GM19463 (cell line): ENCODE measurements around the gene FURIN.
A peak's percentile ranks its signal among the peaks of the same experiment; 100 is the strongest.
"Not testable (repeated sequence)": the region's sequence is repeated elsewhere in the genome, so short reads cannot be mapped to it uniquely, and the experiment has no call there.

Experiments
- ATAC-seq: cut with Tn5 transposase; IDR thresholded peaks from one replicate; pipeline ENCODE4 v1.9.1; 2021; ENCODE audit warnings: mild to moderate bottlenecking, moderate library complexity; ENCODE audit not compliant: unreplicated experiment

FURIN gene

DNA sequence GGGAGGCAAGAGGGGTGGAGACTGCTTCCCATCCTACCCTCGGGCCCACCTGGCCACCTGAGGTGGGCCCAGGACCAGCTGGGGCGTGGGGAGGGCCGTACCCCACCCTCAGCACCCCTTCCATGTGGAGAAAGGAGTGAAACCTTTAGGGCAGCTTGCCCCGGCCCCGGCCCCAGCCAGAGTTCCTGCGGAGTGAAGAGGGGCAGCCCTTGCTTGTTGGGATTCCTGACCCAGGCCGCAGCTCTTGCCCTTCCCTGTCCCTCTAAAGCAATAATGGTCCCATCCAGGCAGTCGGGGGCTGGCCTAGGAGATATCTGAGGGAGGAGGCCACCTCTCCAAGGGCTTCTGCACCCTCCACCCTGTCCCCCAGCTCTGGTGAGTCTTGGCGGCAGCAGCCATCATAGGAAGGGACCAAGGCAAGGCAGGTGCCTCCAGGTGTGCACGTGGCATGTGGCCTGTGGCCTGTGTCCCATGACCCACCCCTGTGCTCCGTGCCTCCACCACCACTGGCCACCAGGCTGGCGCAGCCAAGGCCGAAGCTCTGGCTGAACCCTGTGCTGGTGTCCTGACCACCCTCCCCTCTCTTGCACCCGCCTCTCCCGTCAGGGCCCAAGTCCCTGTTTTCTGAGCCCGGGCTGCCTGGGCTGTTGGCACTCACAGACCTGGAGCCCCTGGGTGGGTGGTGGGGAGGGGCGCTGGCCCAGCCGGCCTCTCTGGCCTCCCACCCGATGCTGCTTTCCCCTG lies 13.8 kb downstream of the FURIN start:
- no peak for ATAC-seq

DNA sequence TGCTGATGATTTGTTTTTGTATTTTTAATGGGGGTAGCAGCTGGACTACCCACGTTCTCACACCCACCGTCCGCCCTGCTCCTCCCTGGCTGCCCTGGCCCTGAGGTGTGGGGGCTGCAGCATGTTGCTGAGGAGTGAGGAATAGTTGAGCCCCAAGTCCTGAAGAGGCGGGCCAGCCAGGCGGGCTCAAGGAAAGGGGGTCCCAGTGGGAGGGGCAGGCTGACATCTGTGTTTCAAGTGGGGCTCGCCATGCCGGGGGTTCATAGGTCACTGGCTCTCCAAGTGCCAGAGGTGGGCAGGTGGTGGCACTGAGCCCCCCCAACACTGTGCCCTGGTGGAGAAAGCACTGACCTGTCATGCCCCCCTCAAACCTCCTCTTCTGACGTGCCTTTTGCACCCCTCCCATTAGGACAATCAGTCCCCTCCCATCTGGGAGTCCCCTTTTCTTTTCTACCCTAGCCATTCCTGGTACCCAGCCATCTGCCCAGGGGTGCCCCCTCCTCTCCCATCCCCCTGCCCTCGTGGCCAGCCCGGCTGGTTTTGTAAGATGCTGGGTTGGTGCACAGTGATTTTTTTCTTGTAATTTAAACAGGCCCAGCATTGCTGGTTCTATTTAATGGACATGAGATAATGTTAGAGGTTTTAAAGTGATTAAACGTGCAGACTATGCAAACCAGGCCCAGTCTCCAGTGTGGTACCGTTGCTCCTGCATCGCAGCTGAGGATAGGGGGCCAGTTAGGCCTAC lies 14.6 kb downstream of the FURIN start:
- ATAC-seq: no peak

DNA sequence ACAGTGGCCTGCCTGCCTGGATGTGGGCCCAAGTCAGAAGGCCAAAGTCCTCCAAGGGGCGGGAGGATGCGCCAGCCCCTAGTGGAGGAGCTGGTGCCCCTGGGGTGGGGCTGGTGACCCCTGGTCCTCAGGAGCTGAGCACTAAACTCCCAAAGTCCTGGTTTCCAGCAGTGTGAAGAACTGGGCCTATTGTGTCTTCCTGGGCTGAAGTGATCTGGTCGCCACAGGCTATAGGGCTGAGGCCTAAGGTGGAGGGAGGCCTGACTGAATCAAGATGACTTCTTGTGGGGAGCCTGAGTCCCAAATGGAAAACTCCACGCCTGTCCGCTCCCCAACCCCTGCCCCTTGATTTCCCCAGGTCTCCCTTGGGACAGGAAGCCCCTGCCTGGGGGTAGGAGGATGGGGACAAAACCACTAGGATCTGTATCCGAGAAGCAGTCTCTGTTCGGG lies 15.2 kb downstream of the FURIN start:
- ATAC-seq: no peak

DNA sequence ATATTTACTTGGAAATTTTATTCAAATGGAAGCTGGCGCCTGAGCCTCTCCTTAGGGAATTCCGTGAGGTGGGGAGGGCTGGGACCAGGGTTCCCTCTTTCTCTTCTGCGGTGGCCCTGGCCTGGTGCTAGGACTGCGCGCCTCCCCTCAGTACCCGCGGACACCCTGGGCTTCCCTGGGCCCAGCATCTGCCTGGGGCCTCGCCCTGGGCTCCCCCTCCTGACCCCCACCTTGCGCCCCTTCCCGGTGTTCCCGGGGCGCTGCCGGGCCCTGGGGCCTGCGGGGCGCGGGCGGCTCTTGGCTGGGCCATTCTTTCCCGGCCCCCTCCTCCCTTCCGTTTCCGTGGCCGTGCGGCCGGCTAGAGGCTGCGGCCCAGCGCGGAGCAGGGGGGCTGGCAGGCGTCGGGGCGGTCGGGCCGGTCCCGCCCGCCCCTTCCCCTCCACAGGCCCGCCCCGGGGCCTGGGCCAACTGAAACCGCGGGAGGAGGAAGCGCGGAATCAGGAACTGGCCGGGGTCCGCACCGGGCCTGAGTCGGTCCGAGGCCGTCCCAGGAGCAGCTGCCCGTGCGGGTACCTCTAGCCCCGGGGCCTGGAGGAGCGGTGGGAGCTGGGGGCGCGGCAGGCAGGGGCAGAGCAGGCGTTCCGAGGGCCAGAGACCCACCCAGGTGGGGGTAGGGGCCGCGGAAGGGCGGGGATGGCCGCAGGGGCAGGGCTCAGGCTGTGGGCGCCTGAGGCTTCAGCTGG lies 15.8 kb downstream of the FURIN start, which contains the start of gene FES:
Gene FES (plus strand): TSS at position 529 of the 743 bp plus-strand sequence. CDS start 542 bp downstream, outside the sequence.
- ATAC-seq: peak; percentile 34

DNA sequence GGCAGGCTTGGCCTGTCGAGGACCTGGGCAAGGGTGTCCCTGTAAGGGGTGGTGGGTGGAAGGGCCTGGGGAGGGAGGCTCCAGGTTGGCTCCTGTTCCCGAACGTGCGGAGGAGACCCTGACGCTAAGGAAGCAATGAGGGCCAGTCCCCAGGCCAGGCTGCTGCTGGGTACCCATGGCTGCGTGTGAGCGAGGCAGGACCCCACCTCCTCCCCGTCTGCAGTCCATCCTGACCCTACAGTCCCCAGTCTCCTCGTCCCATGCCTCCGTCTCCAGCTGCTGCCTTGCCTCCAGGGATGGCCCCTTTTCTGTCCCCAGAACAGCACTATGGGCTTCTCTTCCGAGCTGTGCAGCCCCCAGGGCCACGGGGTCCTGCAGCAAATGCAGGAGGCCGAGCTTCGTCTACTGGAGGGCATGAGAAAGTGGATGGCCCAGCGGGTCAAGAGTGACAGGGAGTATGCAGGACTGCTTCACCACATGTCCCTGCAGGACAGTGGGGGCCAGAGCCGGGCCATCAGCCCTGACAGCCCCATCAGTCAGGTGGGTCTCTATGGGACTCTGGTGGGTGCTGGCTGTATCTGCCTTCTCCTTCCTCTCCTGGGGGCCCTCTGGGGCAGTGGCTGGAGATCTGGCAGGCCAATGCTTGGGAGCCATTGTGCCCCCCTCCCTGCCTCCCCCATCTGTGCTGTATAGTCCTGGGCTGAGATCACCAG lies 16.5 kb downstream of the FURIN start:
- peak; percentile 3 for ATAC-seq

DNA sequence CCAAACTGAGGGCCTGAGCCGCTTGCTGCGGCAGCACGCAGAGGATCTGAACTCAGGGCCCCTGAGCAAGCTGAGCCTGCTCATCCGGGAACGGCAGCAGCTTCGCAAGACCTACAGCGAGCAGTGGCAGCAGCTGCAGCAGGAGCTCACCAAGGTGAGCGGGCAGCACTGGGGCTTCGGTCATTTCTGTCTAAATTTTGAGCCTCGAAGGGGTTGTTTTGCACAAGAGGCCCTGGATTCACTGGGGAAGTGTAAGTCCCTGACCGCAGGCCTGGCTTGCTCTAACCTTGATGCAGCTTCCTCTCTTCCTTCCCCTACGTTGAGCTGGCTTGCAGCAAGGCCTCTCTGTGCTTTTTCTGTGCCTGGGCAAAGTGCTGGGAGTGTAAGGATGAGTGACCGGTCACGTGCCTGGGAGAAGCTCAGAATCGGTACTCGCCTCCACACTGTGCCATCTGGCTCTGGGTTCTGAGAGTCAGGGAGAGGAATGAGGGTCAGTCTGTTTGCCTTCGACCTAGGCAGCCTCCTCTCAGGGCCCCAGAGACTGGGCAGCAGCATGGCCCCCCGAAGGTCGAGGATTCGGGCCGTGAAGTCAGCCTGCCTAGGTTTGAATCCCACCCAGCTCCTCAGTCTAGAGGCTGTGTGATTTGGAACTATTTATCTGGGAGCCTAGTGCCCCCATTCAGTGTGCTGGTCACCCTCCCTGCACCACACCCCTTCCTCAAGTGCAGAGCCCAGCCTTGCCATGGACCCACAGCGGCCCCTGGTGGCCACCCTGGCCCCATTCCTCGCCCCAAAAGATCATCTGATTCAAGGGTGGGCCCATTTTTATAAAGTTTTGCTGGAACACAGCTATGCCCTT lies 17.3 kb downstream of the FURIN start:
- peak; percentile 9 for ATAC-seq

DNA sequence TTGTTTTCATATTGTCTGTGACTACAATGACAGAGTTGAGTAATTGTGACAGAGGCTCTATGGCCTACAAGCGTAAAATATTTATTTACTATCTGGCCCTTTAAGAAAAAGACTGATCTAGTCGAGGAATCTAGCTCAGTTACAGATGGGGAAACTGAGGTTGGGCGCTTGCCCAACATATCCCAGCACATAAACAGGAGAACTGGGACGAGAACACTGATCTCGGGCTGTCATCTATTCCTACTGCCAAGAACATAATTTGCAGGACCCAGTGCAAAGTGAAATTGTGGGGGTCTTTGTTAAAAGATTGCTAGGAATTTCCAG lies 17.9 kb downstream of the FURIN start:
- no peak for ATAC-seq

DNA sequence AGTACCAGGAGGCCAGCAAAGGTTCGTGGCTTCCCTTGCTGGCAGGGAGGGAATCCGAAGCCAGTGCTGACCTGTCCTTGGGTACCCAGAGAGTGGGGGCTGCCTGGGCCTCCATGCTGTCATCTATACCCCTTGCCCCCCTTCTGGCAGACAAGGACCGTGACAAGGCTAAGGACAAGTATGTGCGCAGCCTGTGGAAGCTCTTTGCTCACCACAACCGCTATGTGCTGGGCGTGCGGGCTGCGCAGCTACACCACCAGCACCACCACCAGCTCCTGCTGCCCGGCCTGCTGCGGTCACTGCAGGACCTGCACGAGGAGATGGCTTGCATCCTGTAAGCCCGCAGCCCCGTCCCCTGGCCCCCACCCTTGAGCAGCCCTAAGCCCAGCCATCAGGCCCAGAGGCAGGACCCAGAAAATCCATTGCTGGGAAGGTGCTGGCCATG lies 18.7 kb downstream of the FURIN start:
- no peak for ATAC-seq

DNA sequence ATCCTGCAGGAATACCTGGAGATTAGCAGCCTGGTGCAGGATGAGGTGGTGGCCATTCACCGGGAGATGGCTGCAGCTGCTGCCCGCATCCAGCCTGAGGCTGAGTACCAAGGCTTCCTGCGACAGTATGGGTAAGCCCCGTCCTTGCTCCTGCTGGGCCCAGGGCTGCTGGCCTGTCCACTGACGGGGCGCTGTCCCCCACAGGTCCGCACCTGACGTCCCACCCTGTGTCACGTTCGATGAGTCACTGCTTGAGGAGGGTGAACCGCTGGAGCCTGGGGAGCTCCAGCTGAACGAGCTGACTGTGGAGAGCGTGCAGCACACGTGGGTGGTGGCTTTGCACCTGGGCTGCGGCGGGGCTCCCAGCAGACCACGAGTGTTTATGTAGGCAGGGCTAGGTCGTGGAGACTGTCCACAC lies 20.9 kb downstream of the FURIN start:
- ATAC-seq: no peak

DNA sequence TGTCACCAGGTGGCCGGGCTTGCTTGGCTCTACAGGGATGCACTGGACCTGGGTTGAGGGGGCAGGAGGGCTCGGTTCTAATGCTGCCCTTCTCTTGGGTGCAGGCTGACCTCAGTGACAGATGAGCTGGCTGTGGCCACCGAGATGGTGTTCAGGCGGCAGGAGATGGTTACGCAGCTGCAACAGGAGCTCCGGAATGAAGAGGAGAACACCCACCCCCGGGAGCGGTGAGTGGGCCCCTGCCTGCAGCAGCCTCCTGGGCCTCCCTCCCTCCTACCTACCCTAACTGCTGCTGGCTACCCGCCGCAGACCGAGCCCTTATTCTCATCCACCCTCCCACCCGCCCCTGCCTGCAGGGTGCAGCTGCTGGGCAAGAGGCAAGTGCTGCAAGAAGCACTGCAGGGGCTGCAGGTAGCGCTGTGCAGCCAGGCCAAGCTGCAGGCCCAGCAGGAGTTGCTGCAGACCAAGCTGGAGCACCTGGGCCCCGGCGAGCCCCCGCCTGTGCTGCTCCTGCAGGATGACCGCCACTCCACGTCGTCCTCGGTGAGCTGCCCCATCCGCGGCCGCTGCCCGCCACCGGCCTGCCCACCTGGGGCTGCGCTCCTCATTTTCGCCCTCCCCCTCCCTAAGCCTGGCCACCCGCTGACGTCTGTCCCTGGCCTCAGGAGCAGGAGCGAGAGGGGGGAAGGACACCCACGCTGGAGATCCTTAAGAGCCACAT lies 21.5 kb downstream of the FURIN start:
- no peak for ATAC-seq

DNA sequence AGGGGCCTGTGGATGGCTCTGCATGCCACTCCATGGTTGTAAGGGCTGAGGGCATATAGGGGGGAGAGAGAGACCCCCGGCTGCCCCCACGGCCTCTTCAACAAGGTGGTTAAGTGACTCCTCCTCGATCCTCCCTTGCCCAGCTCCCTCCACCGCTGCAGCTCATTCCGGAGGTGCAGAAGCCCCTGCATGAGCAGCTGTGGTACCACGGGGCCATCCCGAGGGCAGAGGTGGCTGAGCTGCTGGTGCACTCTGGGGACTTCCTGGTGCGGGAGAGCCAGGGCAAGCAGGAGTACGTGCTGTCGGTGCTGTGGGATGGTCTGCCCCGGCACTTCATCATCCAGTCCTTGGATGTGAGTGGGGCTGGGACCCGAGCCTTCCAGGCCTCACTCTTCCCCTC lies 22.5 kb downstream of the FURIN start:
- ATAC-seq: no peak

DNA sequence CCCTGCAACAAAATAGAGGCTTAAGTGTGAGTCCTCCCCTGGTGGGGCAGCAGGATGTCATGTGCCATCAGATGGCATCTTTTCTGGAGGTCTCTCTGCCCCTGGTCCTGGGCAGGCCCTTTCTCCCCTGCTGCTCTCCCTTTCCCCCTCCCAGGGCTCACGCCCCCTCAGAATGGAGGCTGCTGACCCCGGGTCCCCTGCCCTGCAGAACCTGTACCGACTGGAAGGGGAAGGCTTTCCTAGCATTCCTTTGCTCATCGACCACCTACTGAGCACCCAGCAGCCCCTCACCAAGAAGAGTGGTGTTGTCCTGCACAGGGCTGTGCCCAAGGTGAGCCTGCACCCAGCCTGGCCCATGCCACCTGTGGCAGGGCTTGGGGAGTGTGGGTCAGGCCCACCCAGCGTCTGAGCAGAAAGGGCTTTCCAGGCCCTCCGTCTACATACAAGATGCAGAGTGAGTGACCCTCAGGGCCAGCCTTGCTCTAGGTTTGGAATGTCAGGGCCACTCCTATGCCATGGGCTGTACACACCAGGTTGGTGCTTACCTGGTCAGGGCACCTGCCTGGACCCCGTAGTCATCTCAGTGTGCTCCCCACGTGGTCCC lies 23.1 kb downstream of the FURIN start:
- ATAC-seq: no peak

DNA sequence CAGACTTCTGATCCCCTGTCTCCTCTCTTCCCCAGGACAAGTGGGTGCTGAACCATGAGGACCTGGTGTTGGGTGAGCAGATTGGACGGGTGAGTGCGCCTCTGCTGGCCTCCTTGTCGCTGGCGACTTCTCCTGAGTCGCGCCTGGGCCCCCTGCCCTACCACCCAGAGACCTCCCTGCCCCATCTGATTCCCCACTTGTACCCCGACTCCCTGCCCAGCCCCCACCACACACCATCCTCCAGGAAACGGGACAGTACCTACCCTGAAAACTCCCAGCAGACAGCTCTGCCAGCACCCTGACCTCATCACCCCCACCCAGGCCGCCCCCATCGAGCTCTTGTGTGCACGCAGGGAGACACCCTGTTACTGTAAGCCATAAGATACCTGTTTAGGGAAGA lies 23.6 kb downstream of the FURIN start:
- ATAC-seq: no peak

DNA sequence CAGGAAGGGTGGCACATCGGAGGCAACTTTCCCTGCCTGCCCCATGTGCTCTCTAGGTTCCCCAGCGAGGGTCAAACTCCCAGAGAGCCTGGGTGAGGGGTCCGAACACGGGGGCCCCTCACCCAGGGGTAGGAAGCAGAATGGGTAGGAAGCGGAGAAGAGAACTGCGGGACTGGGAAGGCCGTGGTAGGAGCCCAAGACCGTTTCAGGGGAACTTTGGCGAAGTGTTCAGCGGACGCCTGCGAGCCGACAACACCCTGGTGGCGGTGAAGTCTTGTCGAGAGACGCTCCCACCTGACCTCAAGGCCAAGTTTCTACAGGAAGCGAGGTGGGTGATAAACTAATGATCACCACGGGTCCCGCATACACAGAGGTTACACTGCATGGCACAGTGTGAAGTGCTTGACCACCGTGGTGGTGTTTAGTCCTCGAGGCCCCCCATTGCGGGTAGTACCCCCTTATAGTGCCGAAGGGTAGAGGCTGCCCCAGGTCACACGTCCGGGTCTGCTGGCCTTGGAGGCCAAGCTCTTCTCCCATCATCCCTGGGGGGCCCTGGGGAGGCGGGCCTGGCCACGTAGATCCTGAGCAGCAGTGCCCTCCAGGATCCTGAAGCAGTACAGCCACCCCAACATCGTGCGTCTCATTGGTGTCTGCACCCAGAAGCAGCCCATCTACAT lies 24.2 kb downstream of the FURIN start:
- ATAC-seq: no peak

DNA sequence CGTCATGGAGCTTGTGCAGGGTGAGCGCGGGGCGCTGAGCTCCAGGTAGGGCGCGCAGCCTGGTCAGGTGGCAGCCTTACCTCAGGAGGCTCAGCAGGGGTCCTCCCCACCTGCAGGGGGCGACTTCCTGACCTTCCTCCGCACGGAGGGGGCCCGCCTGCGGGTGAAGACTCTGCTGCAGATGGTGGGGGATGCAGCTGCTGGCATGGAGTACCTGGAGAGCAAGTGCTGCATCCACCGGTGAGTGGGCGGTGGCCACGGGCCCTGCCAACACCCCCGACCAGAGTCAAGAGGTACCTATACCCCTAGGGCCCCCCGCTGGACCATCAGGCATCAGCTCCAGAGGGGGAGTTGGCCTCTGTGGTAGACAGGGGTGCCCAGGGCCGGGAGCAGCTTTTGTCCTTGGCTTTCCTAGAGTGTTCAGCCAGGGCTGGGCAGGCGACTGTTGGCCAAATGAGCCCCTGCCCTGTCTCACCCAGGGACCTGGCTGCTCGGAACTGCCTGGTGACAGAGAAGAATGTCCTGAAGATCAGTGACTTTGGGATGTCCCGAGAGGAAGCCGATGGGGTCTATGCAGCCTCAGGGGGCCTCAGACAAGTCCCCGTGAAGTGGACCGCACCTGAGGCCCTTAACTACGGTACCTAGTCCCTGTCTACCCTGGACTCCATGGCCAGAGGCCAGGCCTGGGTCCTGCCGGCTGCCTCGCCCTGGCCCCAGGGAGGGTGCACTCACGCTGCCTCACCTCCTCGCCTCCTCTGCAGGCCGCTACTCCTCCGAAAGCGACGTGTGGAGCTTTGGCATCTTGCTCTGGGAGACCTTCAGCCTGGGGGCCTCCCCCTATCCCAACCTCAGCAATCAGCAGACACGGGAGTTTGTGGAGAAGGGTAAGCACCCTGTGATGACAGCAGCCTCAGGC lies 25.0 kb downstream of the FURIN start:
- ATAC-seq: no peak

DNA sequence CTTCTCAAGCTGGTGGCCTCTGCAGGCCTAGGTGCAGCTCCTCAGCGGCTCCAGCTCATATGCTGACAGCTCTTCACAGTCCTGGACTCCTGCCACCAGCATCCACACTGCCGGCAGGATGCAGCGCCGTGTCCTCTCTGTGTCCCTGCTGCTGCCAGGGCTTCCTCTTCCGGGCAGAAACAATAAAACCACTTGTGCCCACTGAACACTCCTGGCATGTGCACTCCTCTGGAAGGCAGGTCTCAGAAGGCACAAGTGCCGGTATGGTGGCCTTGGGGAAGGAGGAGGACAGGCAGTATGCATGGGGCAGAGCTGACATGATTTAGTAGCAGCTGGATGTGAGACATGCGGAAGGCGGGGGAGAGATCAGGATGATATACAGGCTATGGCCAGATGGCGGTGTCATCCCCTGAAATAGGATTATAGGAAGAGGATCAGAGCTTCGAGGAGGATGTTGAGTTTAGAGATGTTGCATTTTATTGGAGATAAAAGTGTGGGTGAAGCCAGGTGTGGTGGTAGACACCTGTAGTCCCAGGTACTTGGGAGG lies 27.3 kb downstream of the FURIN start:
- ATAC-seq: no peak

DNA sequence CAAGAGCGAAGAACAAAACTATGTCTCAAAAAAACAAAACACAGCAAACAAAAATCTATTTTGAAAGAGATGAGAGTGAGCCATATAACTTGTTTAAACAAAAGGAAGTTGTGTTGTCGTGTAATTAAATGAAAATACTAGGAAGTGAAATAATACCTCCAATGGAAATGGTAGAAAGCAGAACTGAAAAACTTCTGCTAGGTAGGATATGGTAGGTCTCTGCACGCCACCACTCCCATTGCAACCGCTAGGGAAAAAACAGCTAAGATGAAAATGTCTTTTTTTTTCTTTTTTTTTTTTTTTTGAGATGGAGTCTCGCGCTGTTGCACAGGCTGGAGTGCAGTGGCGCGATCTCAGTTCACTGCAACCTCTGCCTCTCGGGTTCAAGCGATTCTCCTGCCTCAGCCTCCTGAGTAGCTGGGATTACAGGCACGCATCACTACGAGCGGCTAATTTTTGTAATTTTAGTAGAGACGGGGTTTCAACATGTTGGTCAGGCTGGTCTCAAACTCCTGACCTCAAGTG lies 28.8 kb downstream of the FURIN start:
- not testable (repeated sequence) for ATAC-seq
